DND-41 (cell line): ENCODE results near the gene SGO1.

Source experiments
- EZH2 ChIP-seq: IDR thresholded peaks from 3 replicates; pipeline ENCODE4 v1.6.1; 2012; ENCODE audit warnings: borderline replicate concordance, low read depth, mild to moderate bottlenecking, moderate library complexity, low read length, inconsistent platforms; ENCODE audit not compliant: severe bottlenecking
- TF ChIP-seq, protein P1 (sequence below): IDR thresholded peaks from 2 replicates; pipeline ENCODE4 v1.5.1; 2012; ENCODE audit warnings: borderline replicate concordance, low read length, moderate library complexity, mild to moderate bottlenecking; ENCODE audit not compliant: poor library complexity, severe bottlenecking; ENCODE audit errors: extremely low read depth

DNA sequence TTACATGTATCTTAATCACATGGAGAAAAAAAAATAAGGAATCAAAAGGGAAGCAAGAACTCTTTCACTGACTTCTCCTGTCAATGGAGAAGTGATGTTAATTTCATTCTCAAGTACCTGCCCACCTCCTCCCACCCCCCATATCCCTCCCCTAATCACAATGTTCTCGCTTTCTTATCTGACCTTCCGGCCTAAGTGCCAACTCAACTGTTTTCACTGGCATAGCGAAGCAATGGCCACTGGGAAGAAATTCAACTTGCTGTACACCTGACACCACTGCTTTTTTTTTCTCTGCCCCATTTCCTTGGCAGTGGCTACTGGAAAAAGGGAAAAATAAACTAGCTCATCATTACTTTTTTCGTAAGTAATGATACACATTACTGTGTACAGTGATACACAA lies 3.8 kb downstream of the SGO1 start:
- TF ChIP-seq, protein P1, sequence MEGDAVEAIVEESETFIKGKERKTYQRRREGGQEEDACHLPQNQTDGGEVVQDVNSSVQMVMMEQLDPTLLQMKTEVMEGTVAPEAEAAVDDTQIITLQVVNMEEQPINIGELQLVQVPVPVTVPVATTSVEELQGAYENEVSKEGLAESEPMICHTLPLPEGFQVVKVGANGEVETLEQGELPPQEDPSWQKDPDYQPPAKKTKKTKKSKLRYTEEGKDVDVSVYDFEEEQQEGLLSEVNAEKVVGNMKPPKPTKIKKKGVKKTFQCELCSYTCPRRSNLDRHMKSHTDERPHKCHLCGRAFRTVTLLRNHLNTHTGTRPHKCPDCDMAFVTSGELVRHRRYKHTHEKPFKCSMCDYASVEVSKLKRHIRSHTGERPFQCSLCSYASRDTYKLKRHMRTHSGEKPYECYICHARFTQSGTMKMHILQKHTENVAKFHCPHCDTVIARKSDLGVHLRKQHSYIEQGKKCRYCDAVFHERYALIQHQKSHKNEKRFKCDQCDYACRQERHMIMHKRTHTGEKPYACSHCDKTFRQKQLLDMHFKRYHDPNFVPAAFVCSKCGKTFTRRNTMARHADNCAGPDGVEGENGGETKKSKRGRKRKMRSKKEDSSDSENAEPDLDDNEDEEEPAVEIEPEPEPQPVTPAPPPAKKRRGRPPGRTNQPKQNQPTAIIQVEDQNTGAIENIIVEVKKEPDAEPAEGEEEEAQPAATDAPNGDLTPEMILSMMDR, result no peak
- no peak for TF ChIP-seq EZH2
